ENCODE measurements around the gene BBS7. TPM values are rescaled to one million over a fixed set of nuclear protein-coding genes. Genes with fewer than 3 reads are reported as not detected.

BBS7 gene
- total and polyA plus RNA-seq, 10 of the 15 experiments (the other 5 are each of a cell fraction or from before 2014, with no cell fraction given) = 5.2 to 15.2 (median 9.0) TPM

- no peak for TF ChIP-seq IRF5 (IDR thresholded peaks at IDR 0.05; ENCODE audit: borderline replicate concordance)
- no peak for TF ChIP-seq CUX1 (IDR thresholded peaks at IDR 0.05; ENCODE audit: insufficient replicate concordance, low read depth, low read length)
- TF ChIP-seq MAX (IDR thresholded peaks at IDR 0.05; ENCODE audit: low read depth, low read length) = peak; percentile 69
- no peak for TF ChIP-seq RAD51 (IDR thresholded peaks at IDR 0.05)
- 0 out of 2 replicates have a peak, but pooled peaks have one; percentile 36 for TF ChIP-seq MLLT1 (IDR thresholded peaks at IDR 0.05)
- peak in 1 of 2 experiments; percentile 22; a peak in 2 of 4 replicates for TF ChIP-seq IKZF2 (IDR thresholded peaks at IDR 0.05)
- peak; percentile 18; the same call in 1 of the 2 replicates for TF ChIP-seq ZBTB40 (IDR thresholded peaks at IDR 0.05; ENCODE audit: borderline replicate concordance)
- no peak for TF ChIP-seq ZBTB4 (CRISPR knock-in tag; IDR thresholded peaks at IDR 0.05)
- TF ChIP-seq MYB (IDR thresholded peaks at IDR 0.05; ENCODE audit: borderline replicate concordance, low read depth, low read length) = no peak
- peak; percentile 89 for TF ChIP-seq CHD2 (IDR thresholded peaks at IDR 0.05; ENCODE audit: borderline replicate concordance, low read depth, low read length)
Observed at GRCh38 chr4:121823505-121824170, 46.6 kb downstream of the BBS7 start, which contains the start of gene CCNA2 (continued).
